ENCODE results near the gene PDGFRB.

The PDGFRB gene

GRCh38 chr5:150077996-150078801, 77.4 kb downstream of the PDGFRB start:
- no peak overlapping the region for H3K4me3 ChIP-seq (ENCODE audit: low read depth, low read length)

GRCh38 chr5:150077060-150077459, 78.6 kb downstream of the PDGFRB start:
- DNase-seq (ENCODE audit: low read depth) = no peak
- no peak overlapping the region for H3K4me3 ChIP-seq (ENCODE audit: low read depth, low read length)
- TF ChIP-seq CTCF (IDR thresholded peaks at IDR 0.05; ENCODE audit: low read depth, low read length) (no peak), POLR2A (IDR thresholded peaks at IDR 0.05; ENCODE audit: extremely low read depth, insufficient read length) (no peak)

More at GRCh38 chr5:150077996-150078801, 77.4 kb downstream of the PDGFRB start:
- DNase-seq (ENCODE audit: low read depth) = no peak
- TF ChIP-seq CTCF (IDR thresholded peaks at IDR 0.05; ENCODE audit: low read depth, low read length) (no peak), POLR2A (IDR thresholded peaks at IDR 0.05; ENCODE audit: extremely low read depth, insufficient read length) (no peak), MYC (IDR thresholded peaks at IDR 0.05; ENCODE audit: low read depth, low read length) (no peak), MAX (IDR thresholded peaks at IDR 0.05; ENCODE audit: low read depth, low read length) (no peak)

- peak; percentile 46 for DNase-seq (ENCODE audit: low read depth)
- no peak for TF ChIP-seq MAX (IDR thresholded peaks at IDR 0.05; ENCODE audit: low read depth, low read length)
- peak; percentile 20 for TF ChIP-seq CTCF (IDR thresholded peaks at IDR 0.05; ENCODE audit: low read depth, low read length)
- no peak overlapping the region for H3K4me3 ChIP-seq (ENCODE audit: low read depth, low read length)
Observed at GRCh38 chr5:150075806-150076205, 79.8 kb downstream of the PDGFRB start.

GRCh38 chr5:150075233-150075632, 80.4 kb downstream of the PDGFRB start:
- TF ChIP-seq MAX (IDR thresholded peaks at IDR 0.05; ENCODE audit: low read depth, low read length) (no peak), POLR2A (IDR thresholded peaks at IDR 0.05; ENCODE audit: extremely low read depth, insufficient read length) (no peak), MYC (IDR thresholded peaks at IDR 0.05; ENCODE audit: low read depth, low read length) (no peak), CTCF (IDR thresholded peaks at IDR 0.05; ENCODE audit: low read depth, low read length) (no peak)
- DNase-seq (ENCODE audit: low read depth) = no peak
- no peak overlapping the region for H3K4me3 ChIP-seq (ENCODE audit: low read depth, low read length)

- no peak overlapping the region for H3K4me3 ChIP-seq (ENCODE audit: low read depth, low read length)
- no peak for TF ChIP-seq MYC (IDR thresholded peaks at IDR 0.05; ENCODE audit: low read depth, low read length)
- no peak for TF ChIP-seq CTCF (IDR thresholded peaks at IDR 0.05; ENCODE audit: low read depth, low read length)
- TF ChIP-seq POLR2A (IDR thresholded peaks at IDR 0.05; ENCODE audit: extremely low read depth, insufficient read length) = no peak
- TF ChIP-seq MAX (IDR thresholded peaks at IDR 0.05; ENCODE audit: low read depth, low read length) = no peak
- no peak for DNase-seq (ENCODE audit: low read depth)
Observed at GRCh38 chr5:150073677-150074076, 82.0 kb downstream of the PDGFRB start.
